Stimulated activated naive CD8-positive, alpha-beta T cell treated with anti-CD3 and anti-CD28 coated beads, Interleukin-15, Interleukin-2, amounts not matched to agents 100 U/mL and 50 U/mL, for 24 hours (primary cell): Measurements from ENCODE around the gene RAB25.
"Not testable (repeated sequence)": the region's sequence is repeated elsewhere in the genome, so short reads cannot be mapped to it uniquely, and the experiment has no call there.

Source experiments
- ATAC-seq: fragments of 150-1000 bp; cut with Tn5 transposase; one replicate; pipeline ENCODE4 v1.10.0; 2021
- DNase-seq: peaks from one replicate; pipeline ENCODE4 v3.0.0; 2021

Gene RAB25

GRCh38 chr1:156054500-156055280 is 6.3 kb upstream of the RAB25 start, which contains the start of gene LAMTOR2:
TSS of gene LAMTOR2 (plus strand) at chr1:156054782. CDS start at chr1:156054890, 108 bp downstream.
- DNase-seq (peak; percentile 98), ATAC-seq (peak; percentile 82)

GRCh38 chr1:156055281-156056048 is 5.5 kb upstream of the RAB25 start:
- DNase-seq = no peak
- ATAC-seq = no peak

- no peak for DNase-seq
- no peak for ATAC-seq
Measured at GRCh38 chr1:156056326-156056849, 4.6 kb upstream of the RAB25 start.

- ATAC-seq (no peak), DNase-seq (no peak)
Measured at GRCh38 chr1:156062189-156062588, 1.2 kb downstream of the RAB25 start.

GRCh38 chr1:156063997-156064285 is 3.0 kb downstream of the RAB25 start:
- DNase-seq = no peak
- ATAC-seq = no peak

GRCh38 chr1:156064615-156065014 is 3.7 kb downstream of the RAB25 start:
- DNase-seq = no peak
- ATAC-seq = no peak

- ATAC-seq (peak; percentile 44), DNase-seq (no peak)
Measured at GRCh38 chr1:156065212-156065611, 4.3 kb downstream of the RAB25 start.

GRCh38 chr1:156065871-156066270 is 4.9 kb downstream of the RAB25 start:
- ATAC-seq = no peak
- no peak for DNase-seq

GRCh38 chr1:156067262-156067661 is 6.3 kb downstream of the RAB25 start:
- ATAC-seq = no peak
- no peak for DNase-seq

GRCh38 chr1:156069490-156070455 is 8.8 kb downstream of the RAB25 start:
- ATAC-seq (no peak), DNase-seq (no peak)

GRCh38 chr1:156070548-156070947 is 9.6 kb downstream of the RAB25 start:
- ATAC-seq = no peak
- no peak for DNase-seq

- not testable (repeated sequence) for DNase-seq, ATAC-seq
Measured at GRCh38 chr1:156071332-156071816, 10.4 kb downstream of the RAB25 start.

GRCh38 chr1:156072251-156072650 is 11.3 kb downstream of the RAB25 start:
- no peak for DNase-seq
- no peak for ATAC-seq

- ATAC-seq (no peak), DNase-seq (no peak)
Measured at GRCh38 chr1:156073110-156073687, 12.2 kb downstream of the RAB25 start.

GRCh38 chr1:156073740-156074139 is 12.8 kb downstream of the RAB25 start:
- ATAC-seq (no peak), DNase-seq (no peak)

- no peak for DNase-seq
- no peak for ATAC-seq
Measured at GRCh38 chr1:156074661-156075060, 13.7 kb downstream of the RAB25 start.

GRCh38 chr1:156075162-156075561 is 14.2 kb downstream of the RAB25 start:
- DNase-seq (no peak), ATAC-seq (no peak)

- no peak for DNase-seq
- no peak for ATAC-seq
Measured at GRCh38 chr1:156075775-156076204, 14.8 kb downstream of the RAB25 start.

- no peak for DNase-seq
- ATAC-seq = peak; percentile 66
Measured at GRCh38 chr1:156076609-156077429, 15.9 kb downstream of the RAB25 start.

- no peak for ATAC-seq
- DNase-seq = no peak
Measured at GRCh38 chr1:156077430-156077760, 16.4 kb downstream of the RAB25 start.

- DNase-seq = no peak
- no peak for ATAC-seq
Measured at GRCh38 chr1:156078728-156079127, 17.8 kb downstream of the RAB25 start.
